ENCODE results near the gene SLC44A1.

The SLC44A1 gene

DNA sequence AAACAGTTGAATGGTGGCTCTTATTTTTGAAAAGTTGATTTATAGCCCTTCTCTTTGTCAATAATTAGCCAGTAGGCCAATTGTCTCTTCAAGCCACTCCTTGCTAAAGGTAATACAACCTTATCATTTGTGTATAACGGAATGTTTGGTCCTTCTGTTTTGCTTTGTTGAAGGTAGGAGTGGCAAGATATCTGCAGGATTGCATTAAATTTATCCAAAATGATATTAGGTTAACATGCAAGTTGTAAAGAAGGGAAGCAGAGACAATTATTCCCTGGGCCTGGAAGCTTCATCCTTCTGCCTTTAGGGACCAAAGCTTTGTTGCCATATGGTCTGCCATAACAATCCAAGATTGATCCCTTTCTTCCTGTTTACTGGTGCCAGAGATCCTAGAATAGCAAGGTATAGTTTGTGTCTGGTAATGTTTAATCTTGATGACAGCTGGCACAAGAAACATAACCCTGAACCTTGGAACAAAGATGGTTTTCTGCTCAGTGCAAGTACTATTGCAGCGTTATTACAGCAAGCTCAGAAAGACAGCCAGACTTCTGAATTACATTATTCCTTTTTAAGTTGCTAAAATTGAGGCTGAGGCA is 187.9 kb downstream of the SLC44A1 start:
- no peak for DNase-seq (ENCODE audit: low read depth)

DNA sequence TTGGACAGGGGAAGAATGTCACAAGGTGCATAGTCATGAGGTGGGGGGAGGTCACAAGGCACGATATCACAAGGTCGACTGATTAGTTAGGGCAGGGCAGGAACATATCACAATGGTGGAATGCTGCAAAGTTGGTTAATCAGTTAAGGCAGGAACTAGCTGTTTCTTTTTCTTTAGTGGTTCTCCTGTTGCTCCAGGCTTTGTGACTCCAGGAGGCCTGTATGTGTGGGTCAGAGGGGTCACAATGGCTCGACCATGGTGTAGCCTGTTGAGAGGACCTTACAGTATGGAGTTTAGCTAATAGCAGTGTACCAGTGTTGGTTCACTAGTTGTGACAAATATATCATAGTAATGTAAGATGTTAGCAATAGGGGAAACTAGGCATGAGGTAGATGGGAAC is 191.0 kb downstream of the SLC44A1 start:
- DNase-seq (ENCODE audit: low read depth) = no peak

DNA sequence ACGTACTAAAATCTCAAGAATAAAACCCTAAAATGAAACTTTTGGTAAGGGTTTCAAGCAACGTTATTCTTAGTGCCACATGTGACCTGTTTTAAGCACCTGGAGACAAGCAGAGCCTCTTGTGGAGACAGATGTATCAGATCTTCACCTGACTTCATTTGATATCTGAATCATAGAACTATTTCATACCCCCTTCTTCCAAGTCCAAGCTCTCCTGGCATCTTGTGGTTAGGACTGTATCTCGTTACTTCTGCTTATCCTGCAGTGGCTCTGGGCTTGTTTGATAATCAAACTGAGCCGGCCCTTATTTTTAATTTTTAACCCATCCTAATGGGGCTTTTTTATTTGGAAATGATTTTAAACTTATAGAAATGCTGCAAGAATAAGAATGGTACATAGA is 192.3 kb downstream of the SLC44A1 start:
- no peak for DNase-seq (ENCODE audit: low read depth)

DNA sequence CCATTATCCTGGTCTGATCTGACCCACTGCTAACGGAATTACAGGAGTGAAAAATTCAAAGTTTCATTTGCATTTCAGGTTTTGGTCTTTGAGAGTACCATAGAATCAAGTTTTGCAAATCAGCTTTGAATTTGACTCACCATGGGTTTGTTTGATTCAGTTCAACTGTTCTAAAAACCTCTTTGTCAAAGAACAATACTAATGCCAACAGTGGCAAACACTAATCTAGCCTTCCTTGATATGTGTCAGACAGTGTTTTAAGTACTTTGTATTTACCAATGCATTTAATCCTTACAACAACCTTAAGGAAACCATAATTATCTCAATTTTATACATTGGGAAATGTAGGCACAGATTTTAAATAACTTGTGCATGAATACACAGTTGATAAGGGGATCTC is 193.3 kb downstream of the SLC44A1 start:
- DNase-seq (ENCODE audit: low read depth) = no peak

DNA sequence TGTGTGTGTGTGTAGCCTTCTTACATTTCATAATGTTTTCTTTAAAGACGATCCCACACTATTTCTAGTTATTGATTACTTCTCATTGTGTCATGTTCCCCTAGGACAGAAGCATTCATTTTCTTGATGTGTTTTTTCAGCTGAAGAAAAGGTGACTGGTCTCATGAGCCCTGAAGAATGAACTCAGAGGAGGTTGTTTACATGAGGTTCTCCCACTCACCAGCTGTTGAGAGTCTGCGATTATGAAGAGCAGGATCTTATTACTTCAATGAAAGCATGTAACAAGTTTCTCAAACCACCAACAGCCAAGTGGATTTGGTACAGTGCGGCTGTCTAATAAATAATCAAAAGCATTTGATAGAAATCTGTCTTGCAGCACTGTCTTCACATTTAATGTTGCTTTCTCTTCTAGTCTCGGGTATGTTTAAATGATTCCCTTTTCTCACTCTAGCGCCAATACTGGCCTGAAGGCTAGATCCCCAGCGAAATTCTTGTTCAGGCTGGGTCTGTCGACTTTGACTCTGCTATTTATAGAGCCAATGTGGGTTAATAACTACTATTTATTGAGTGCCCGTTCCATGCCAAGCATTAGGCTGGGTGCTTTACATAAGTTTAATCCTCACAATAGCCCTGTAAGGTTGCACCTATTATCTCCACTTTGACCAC is 193.8 kb downstream of the SLC44A1 start:
- DNase-seq (ENCODE audit: low read depth) = no peak

DNA sequence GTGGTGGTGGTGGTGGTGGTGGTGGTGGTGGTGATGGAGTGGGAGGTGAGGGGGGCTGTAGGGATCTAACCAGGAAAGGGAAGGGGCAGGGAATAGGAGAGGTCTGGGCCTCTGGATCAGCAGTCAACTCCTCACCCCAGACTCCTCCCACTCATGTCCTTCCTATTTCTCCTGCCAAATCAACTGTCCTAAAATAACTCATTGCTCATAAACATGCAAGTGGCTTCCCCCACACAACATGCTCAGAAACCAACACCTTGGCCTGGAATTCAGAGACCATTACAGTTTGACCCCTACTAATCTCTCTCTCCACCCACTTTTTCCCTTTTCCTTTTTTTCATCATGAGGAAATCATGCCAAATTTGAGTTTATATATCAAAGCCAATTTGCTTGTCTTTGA is 195.0 kb downstream of the SLC44A1 start:
- no peak for DNase-seq (ENCODE audit: low read depth)

DNA sequence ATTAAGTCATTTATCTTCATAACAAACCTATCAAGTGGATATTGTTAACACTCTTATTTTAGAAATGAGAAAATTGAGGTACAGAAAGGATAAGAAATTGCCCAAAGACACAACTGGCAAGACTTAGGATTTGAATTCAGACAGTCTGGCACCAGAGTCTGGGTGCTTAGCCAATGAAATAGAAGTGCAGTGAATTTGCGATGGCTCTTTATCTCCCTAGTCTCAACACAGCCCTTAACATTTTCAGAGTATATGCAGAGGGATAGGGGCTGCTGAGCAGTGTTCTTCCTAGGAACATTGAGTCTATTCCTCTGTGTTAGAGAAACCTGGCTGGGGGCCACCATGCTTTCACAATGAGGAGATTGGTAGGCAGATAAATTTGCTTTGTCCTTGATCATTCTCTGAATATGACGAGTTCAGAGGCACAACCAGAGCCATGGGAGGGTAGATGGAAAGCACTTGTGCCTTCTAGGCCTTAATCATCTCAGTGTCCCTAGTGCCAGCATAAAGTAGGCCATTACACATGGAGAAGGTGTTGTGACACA is 197.2 kb downstream of the SLC44A1 start:
- no peak for DNase-seq (ENCODE audit: low read depth)

DNA sequence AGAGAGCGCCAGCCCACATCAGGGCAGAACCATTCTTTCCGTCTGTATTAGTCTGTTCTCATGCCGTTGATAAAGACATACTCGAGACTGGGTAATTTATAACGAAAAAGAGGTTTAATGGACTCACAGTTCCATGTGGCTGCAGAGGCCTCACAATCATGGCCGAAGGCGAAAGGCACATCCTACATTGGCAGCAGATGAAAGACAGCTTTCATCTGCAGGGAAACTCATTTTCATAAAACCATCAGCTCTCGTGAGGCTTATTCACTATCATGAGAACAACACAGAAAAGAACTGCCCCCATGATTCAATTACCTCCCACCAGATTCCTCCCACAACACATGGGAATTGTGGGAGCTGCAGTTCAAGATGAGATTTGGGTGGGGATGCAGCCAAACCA is 198.7 kb downstream of the SLC44A1 start:
- no peak for DNase-seq (ENCODE audit: low read depth)

DNA sequence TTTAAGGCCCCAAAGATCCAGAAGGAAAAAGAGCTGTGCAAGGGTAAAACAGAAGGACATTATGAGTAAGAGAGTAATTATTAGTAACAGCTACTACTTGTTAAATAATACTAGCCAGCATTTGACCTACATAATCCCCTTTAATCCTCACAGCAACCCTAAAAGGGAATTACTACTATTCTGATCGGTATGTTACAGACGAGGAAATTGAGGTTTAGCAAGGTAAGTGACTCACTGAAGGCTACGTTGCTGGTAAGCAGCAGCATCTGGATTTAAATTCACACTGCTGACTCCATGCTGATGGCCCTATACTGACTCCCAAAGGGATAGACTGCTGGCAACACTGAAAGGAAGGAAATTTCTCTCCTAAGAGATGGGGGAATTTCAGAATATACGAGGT is 199.7 kb downstream of the SLC44A1 start:
- no peak for DNase-seq (ENCODE audit: low read depth)

DNA sequence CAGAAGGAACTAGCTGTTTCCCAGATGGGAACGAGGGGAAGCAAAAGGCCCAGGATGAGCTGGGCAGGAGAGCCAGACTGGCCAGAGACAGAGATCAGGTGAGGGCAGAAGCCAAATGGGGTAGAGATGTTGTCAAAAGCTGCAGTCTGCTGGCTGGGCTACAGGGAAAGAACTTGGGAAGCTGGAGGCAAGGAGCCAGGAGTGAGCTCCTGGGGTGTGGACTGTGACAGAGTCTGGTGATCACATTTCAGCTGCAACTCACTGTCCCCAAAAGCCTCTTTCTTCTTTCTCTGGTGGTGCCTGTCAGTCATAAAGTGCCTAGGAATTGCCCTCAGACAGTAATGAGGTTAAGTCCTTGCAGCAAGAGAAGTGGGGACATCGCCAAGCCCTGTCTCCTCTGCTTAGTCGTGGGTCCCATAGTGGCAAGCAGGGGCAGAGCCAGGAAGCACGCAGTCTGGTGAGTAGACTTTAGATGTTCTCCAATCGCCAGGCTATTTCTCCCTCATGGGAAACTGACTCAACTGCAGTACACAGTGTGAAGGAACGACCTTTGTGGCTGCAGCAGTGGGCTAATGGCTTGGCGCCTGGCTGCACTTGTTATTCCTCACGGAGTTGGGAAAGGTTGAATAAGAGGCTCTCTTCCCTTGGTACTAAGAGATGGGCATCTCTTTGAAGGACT is 200.9 kb downstream of the SLC44A1 start:
- DNase-seq (ENCODE audit: low read depth) = no peak

DNA sequence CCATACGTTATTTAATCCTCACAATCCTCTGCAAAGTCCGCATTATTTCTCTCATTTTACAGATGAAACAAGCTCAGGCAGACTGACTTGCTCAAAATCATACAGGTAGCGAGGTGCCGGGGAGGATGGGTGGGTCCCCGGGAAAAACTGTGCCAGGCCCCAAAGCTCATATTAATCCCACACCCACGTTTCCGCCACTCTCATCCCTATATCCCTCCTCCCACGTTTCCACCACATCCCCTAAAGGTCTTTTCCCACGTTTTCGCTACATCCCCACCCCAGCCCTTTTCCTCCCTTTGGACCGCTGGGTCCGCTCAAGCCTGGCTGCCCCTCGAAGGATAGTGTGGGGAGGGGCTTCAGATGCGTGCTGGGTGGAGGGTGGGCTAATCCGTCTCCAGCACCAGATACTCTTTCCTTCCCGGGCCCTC is 202.9 kb downstream of the SLC44A1 start:
- no peak for DNase-seq (ENCODE audit: low read depth)

DNA sequence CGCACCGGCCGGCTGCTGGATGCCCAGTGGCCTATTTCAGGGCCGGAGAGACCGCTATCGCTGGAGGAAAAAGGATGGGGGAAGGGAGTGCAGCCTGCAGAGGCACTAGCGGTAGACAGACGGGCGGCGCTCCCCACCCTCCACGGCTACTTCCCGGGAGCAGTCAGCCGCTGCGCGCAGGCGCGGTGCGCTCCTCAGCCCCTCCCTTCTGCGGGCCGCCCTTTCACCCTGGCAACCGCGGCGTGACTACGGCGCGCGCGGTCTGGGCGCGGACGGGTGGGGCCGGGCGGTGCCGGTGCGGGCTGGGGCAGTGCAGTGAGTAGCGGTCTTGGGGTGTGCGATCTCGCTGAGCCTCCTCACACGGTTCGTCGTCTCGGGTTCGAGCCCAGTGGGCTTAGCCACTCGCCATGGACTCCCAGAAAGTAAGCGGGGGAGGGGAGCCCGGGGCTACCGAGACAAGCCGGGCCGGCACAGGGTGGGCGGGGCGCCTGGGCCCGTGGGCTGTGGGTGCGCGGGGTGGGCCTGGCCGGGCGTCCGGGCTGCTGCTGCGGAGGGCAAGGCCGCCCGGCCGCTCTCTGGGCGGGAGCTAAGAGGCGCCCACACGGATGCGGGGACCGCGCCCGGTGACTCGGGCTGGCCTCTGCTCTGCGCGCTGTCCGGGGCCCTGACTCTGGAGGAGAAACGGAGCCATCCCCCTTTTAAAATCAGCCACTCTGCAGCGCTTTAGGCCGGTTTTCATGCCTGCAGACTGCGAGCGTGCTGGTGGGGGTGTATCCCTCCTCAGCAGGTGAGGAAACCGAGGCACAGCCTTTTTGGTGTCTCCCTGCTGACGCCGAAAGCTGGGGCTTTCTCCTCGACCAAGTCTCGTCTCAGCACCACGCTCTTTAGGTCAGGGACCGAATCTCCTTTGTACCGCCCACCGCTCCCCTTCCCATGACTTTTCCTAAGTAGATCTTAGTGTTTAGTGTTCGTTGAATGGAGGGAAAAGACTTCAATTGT is 203.7 kb downstream of the SLC44A1 start, which contains the start of gene FSD1L:
TSS of gene FSD1L (plus strand) at position 221 of the 999 bp plus-strand sequence. CDS start at position 408, 187 bp downstream.
- peak; percentile 51 for DNase-seq (ENCODE audit: low read depth)

DNA sequence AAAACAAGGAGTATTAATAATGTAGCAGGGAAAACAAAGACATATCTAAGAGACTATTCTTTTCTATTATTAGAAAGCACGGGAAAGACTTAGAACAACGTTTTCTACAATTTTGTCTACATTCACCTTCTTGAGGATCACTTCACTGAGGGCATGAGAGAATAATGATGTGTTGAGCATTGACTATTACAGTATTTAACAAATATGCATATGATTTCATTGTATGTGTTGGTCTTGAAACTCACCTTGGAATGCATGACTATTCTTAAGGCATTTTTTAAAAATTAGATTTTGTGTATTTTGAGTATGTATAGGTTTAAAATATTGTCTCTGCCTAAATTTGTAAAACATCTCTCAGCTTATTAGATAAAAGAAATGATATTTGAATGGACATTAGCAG is 204.6 kb downstream of the SLC44A1 start:
- DNase-seq (ENCODE audit: low read depth) = no peak

DNA sequence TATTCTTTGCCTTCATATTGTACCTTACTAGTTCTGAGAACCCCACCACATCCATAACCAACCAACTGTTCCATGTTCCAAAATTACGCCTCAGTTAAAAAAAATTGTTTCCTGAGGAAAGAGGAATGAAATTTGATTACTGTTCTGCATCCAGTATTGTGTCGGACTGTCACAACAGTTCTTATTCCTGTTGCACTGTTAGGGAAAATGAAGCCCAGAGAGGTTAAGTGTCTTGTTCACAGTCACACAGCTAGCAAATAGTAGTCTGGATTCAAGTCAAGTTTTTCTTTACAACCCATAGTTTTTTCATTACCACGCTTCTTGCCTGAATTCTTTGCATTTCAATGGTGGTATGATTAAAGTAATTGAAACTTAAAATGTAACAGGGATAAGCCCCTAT is 207.7 kb downstream of the SLC44A1 start:
- no peak for DNase-seq (ENCODE audit: low read depth)

DNA sequence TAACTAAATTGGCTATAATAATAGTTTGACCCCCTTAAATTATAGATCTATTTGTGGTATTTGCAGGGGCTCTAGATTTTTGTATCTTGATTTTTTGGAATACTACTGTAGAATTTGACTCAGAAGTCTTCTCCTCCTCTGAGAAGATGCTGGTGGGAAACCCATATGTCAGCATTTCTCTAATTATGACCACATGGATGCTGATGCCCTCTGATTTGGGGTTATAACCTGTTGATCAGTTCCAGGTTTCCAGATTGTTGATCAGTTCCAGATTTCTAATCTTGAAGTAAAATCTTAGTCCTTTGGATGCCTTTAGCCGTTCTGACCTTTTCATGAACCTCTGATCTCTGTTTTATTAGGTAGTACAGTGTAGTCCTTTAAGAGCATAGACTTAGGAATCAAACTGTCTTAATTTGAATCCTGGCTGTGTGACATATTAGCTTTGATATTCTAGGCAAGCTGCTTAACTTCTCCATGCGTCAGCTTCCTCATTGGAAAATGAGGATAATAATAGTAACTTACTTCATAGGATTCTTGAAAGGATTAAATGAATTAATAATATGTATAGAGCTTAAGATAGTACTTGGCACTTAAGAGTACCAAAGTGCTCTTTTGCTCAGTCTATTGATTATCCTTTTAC is 211.5 kb downstream of the SLC44A1 start:
- no peak for DNase-seq (ENCODE audit: low read depth)

DNA sequence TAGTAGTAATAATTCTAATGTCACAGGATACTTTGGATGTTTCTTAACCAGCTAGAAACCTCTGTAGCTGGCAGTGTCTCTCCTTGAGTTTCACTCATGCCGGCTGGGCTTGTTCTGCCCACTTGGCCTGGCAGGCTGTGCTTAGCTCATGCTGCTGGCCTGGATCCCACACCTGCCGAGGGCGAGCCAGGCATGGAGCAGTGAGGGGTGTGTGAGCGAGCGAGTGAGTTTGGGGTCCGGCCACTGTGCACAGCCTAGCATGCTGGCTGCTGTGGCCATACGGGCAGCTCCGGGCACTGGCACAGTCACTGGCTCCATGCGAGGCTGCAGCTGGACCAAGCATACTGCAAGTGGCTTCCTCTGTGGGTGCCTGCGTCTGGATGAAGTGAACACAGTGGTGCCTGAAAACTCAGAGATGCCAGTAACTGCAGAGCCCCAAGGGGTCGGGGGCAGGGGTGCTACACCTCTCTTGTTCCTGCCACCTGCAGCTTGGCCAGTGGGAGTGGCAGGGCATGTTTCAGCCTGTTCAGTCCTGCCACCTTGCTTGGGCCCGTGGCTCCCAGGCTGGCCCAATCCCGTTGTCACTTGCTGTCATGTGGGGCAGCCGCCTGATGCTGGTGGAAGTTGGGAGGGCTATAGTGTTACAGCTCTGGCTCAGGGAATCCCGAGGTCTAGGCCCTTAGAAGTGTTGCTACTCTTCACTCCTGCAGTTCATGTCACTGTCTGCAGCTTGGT is 213.3 kb downstream of the SLC44A1 start:
- no peak for DNase-seq (ENCODE audit: low read depth)

DNA sequence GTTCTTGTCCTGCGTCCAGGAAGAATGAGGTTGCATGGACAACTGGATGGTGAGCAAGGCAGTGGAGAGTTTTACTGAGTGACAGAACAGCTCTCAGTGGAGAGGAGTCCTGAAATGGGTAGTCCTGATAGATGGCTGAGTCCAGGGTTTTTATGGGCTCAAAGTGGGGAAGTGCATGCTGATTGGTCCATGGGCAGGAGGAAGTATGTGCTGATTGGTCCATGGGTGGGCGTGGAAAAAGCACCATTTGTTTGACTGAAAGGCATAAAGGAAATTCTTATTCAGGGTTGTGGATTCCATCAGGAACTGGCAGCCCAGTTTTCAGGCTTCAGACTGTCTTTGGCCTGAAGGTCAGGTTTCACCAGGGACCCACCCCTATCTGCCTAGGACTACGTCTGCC is 214.0 kb downstream of the SLC44A1 start:
- DNase-seq (ENCODE audit: low read depth) = no peak

DNA sequence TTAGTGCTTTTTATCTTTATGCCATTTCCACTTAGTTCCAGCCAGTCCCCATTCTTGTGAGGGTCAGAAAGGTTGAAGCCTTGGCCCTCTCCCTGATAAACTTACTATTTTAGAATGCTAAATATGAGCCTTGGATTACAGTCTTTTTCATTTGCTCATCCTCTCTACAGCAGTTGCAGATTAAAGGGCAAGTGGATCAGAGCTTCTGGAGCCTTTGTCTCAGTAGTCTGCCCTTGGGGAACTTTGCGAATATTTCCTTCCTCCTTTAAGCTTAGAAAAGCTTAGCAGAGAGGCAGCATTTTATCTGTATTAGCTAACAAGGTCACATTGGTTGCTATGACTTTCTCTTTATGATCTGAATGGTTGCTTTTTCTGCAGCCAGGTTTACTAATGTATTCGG is 214.9 kb downstream of the SLC44A1 start:
- no peak for DNase-seq (ENCODE audit: low read depth)

DNA sequence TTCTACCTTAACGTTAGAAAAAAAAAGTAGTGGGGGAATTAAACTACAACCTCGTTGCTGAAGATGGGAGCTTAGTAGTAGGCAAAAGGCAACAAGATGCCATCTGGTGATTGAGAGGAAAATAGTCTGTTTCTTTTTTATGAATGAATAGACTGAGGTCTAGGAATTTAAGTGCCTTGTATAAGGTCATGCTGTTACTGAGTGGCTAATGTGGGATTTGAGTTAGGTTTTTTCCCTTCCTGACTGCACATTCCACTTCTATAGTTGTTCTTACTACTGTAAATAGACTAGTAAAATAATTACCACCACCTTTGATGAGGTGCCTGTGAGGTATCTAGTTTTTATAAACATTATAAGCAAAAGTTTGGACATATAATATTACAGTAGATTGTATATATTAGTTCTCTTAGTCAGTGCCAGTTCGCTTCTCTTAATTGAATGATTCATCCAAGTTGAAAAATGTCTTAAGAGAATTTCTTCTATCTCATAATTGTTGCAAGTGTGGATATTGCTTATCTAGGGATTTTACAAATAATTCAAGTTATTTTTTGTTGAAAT is 222.5 kb downstream of the SLC44A1 start:
- no peak for DNase-seq (ENCODE audit: low read depth)

DNA sequence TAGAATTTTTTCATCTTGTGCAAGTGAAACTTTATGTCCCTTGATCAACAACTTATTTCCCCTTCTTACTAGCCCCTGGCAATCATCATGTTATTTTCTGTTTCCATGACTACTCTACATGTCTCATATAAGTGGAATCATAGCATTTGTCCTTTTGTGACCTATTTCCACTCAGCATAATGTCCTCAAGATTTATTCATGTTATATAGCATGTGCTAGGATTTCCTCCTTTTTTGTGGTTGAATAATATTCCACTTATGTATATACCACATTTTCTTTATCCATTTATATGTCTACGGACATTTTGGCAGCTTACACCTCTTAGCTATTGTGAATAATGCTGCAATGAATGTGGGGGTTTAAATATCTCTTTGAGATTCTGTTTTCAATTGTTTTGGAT is 224.4 kb downstream of the SLC44A1 start:
- DNase-seq (ENCODE audit: low read depth) = no peak
